GM18505 (cell line): ENCODE results near the gene ALLC.

Experiments used
- ATAC-seq: cut with Tn5 transposase; IDR thresholded peaks from one replicate; pipeline ENCODE4 v1.9.1; 2021; ENCODE audit not compliant: unreplicated experiment
- POLR2A ChIP-seq: IDR thresholded peaks from 4 replicates; pipeline ENCODE4 v1.6.1; 2011; ENCODE audit warnings: borderline replicate concordance; ENCODE audit not compliant: insufficient read depth, insufficient read length; ENCODE audit errors: extremely low read depth

ALLC gene

DNA sequence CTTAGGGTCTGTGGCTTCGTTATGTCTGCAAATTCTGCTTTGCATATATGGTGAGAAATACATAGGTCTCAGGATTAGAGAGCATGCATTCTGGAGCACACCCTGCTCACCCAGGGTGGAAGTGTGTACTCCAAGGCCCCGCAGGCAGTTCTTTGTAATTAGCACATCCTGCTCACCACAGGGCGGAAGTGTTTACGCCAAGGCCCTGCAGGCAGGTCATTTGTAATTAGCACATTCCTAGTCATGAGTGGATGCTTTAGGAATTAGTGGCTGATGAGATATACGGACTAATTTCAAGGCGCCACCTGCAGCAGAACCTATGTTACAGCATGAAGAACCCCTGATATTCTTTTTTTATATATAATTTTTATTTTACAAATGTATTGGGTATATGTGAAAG is 4.2 kb downstream of the ALLC start:
- no peak for ATAC-seq
- no peak for TF ChIP-seq POLR2A

DNA sequence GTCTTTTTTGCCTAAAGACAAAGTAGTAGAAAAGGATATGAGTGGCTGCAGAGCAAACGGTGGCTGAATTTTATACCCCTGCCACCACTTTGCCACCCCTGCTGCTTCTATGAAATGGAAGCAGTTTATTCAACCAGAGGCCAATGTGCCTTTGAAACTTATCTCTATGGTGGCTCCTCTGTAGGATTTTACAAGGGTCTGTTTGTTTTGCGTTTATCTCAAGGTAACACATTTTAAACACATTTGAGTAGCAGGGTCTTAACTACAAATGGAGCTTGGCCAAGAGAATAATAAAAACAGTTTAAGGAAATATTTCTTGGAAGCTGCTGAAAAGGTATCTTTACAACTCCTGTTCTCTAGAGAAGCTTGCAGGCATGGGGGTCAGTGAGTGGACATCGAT is 6.1 kb downstream of the ALLC start:
- no peak for TF ChIP-seq POLR2A
- ATAC-seq = no peak

DNA sequence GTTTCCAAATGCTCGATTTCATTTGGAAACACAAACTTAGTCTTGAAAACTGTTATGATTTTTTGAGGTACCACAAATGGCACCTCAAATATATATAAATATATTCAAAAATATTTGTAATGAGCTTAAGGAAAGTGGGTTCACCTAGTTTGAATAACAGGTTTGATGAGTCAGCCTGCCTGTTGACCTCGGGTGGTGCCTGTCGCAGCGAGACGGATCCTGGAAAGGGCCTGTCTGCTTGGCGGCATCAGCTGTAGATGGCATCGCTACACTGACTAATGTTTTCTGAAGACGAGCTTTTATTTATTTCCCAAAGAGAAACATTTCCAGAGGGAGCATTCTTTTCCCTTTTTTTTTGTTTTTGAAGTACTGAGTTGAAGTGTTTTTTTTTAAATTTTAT is 6.9 kb downstream of the ALLC start:
- ATAC-seq = no peak
- TF ChIP-seq POLR2A = no peak

DNA sequence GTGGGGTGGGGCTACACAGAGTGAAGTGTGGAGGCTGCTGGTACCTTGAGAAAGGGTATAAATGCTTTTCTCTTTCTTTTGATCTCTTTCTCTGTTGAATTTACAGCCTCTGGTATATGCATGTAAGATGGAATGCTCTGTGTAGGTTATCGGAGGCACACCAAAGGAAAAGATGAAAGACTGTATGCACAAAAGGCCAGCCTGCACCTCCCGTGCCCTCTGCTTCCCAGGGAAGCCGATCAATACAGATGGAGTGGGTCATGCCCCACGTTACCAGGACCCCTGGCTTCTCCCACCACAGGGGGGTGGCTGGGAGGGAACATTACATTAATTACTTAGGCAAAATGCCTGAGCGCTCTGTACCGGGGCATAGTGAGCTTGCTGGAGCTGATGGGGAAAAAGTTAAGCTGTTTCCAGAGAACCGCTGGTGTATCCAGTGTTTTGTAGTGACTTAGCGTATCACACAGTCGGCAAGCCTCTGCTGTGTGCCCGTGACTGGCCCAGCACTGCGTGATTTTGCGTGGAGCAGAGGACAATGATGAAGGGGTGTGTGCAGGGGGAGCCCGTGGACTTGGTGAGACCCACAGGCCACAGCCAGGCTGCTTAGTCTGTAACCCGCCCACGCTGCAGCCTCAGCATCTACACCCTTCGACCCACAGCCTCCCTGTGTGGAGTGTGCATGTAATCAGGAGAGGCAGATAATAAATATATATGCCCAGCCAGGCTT is 8.0 kb downstream of the ALLC start:
- no peak for TF ChIP-seq POLR2A
- ATAC-seq = no peak

DNA sequence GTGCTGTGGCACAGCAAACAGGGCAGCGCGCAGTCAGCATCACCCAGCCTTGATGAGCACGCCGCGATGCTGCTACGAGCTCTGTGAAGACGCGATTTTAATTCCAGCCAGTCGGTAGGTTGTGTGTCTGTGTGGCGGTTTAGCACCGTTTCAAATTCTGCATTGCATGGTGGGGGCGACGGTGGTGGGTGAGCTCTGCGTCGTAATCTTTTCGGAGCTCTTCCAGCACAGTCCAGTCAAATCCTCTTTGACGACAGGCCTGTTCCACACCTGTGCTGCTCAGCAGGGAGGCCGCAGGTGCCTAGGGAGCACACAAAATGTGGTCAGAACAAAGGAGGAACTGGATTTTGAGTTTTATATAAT is 8.6 kb downstream of the ALLC start:
- no peak for ATAC-seq
- TF ChIP-seq POLR2A = no peak

DNA sequence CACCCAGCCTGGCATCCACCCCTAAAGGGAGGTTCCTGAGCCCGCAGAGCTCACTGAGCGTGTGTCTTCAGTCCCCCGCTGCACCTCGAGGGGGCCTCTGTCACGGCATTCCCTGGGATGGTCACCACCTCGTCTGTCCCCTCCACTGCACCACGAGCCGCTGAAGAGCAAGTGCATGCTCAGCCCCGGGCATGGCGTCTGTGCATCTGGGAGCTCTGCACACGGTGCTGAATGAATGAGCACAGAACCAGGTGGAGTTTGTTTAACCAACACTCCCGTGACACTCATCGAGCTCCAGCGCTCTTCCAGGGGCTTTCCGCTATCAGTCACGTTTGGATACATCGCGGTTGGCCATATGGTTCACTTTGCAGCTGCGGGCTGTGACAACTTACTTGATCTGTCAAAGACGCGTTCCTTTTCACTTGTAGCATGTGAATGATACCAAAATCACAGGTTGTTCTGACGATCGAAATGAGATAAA is 9.2 kb downstream of the ALLC start:
- no peak for ATAC-seq
- TF ChIP-seq POLR2A = no peak

DNA sequence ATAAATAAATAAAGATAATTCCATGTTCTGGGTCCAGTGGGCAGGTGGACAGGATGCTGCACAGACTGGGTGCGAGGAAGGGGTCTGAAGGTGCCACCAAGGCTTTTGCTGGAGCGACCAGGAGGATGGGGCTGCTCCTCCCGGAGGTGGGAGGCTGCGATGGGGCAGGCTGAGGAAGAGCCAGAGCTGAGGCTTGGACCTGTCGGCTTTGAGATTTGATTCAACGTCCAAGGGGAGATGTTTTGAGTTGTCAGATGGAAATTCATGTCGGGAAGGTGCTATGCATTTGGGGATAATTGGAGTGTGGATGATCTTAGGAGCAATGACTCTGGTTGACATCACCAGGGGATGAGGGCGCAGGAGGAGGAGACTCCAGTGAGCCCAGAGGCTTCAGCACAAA is 11.7 kb downstream of the ALLC start:
- no peak for ATAC-seq
- TF ChIP-seq POLR2A = no peak

DNA sequence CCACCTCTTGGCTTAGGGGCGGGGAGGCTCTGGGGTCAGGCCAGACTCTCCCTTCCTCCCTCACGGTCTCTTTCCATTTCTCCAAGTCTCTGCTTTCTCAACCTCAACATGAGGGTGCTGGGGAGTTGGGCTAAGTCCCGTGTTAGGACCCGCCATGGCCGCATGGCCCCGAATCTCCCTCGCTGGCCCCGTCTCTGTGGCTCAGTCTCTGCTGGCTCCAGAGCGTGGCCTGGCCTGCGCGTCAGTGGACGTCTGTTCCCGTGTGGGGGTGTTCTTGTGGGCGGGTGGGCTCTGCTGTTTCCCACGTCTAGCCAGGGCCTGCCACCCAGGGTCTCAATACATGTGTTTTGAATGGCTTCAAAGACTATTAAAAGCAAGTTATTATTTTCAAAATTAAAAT is 12.4 kb downstream of the ALLC start:
- no peak for TF ChIP-seq POLR2A
- no peak for ATAC-seq

DNA sequence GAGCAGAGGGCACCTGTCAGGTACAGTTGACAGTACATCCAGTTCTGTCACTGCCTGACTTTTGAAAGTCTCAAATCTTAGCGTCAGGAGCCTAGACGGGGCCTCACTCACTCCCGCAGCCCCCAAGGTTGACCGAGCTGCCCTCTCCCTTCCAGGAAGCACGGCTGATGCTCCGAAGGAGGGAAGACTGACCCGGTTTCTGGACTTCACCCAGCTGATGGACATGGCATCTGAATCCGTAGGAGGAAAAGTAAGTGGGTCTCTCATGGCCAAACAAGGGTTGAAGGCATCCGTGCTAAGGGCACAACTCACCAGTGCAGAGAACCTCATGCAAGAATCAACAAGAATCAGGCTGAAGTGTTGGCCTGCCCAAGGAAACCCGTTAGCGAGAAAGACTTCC is 12.9 kb downstream of the ALLC start:
- TF ChIP-seq POLR2A = no peak
- no peak for ATAC-seq

DNA sequence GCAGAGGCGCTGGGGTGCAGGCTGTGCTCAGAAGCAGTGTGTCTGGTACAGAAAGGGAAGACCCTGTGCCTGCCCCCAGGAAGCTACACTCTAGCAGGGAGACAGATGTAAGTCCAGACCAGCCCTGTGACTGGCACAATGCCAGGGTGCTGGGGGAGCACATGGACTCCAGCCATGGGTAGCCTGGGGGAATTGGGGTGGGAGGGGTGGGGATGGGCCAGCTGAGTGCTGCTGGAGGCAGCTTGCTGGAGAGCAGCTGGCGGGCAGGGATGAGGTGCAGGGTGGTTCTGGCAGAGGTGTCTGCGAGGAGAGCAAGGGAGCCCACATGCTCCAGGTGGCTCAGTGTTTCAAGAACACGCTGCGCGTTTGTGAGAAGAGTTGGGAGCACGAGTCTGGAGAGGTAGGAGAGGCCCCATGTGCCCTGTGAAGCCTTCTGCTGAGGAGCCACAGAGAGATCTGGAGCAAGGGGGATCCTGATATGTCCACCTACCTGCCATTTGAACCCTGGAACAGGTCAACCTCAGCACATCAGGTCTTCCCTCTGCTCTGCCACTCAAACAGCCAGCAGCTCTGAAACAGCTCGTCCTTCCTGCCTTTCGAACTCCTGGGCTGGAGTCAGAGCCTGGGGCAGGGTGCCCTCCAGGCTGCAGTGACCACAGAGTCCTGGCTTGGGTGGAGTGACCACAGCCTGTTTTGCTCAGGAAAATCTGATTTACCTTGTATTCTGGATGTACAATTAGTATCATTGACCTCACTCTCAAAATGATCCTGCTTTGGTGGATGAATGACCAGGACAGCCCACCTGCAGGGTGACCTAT is 15.1 kb downstream of the ALLC start:
- no peak for ATAC-seq
- no peak for TF ChIP-seq POLR2A

DNA sequence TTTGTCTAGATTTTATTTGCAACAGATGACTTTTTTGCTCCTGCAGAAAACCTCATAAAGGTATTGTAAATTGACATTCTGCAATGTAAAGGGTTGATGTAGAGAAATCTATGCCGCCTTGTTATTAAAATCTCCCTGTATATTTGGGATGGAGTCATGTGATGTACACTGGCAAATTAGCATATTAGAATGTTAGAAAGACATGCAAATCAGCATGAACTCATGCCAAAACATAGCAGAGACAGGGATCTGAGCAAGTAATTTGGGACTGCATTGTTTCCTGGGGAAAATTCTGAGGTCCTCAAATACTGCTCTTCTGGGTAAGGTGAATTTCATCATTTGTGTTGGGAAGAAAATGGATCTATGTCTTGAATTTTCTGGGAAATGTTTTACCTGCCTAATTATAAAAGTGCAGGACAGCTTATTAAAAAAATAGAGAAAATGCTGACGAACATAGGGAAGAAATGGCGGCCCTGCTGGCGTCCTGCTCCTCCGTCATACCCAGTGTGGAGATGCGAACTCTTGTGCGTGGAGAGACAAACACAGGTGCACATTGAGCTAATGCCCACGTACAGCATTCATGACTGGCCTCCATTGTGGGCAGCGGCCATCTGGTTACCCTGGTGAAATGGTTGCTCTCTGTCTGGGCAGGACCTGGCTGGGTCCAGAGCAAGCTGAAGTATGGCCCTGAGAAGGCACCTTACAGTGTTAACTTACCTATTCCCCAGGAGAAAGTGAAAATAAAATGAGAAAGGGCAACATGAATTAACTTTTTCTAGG is 16.3 kb downstream of the ALLC start:
- TF ChIP-seq POLR2A = no peak
- no peak for ATAC-seq

DNA sequence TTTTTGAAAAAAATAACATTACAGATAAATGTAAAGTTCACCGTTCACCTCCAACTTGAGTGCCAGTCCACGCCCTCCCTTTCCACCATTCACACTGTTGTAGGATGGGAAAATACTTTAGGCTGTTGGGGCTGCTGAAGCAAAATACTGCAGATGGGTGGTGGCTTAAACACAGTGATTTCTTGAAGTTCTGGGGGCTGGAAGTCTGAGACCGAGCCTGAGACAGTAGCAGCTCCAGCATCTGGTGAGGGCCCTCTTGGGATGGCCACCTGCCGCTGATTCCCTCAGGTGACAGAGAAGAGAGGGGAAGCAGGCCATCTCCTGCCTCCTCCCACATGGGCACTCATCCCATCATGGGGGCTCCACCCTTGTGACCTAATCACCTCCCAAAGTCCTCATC is 17.7 kb downstream of the ALLC start:
- no peak for TF ChIP-seq POLR2A
- no peak for ATAC-seq

DNA sequence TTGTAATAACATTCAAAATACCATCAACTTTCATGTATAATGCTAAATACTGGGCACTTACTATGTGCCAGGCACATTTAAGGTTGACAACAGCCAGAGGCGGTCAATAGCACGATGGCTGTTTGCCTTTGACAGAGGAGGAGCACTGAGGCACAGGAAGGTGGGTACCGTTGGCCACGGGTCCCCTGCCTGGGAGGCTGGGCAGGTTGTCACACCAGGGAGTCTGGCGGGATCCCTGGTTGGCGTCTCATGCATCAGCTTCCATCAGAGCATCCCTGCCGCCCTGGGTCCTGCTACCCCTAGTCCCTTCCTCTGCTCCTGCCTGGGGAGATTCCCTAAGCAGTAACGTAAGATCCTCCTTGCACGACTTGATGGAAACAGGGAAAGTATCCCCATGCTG is 19.4 kb downstream of the ALLC start:
- ATAC-seq = no peak
- TF ChIP-seq POLR2A = no peak
